OCI-LY1 (cell line): Measurements from ENCODE around the gene SLC12A4.
"Not testable (repeated sequence)": the region's sequence is repeated elsewhere in the genome, so short reads cannot be mapped to it uniquely, and the experiment has no call there.

Source experiments
- CTCF ChIP-seq: fragments of 200-600 bp; sonication (generic), shearing (Covaris generic); IDR thresholded peaks from 2 replicates; pipeline ENCODE4 v1.5.1; 2017; ENCODE audit warnings: mild to moderate bottlenecking, antibody characterized with exemption, low read length, moderate library complexity, mixed read lengths
- EZH2 ChIP-seq: fragments of 200-600 bp; sonication (generic), shearing (Covaris generic); IDR thresholded peaks from 2 replicates; pipeline ENCODE4 v1.8.0; 2017; ENCODE audit warnings: borderline replicate concordance, mixed run types, mild to moderate bottlenecking, antibody characterized with exemption, low read length, moderate library complexity, mixed read lengths

- TF ChIP-seq CTCF, EZH2: not testable (repeated sequence)
Observed at GRCh38 chr16:67994040-67994408, 25.6 kb upstream of the SLC12A4 start.
